Measurements from ENCODE around the gene GTPBP2.

The GTPBP2 gene

GRCh38 chr6:43575772-43576551 lies 53.1 kb downstream of the GTPBP2 start, which contains the start of the genes POLH and XPO5:
TSS of gene POLH (plus strand) at chr6:43576185. CDS start at chr6:43582320, 6,135 bp downstream.
TSS of gene XPO5 (minus strand) at chr6:43576038. CDS start at chr6:43575864, 174 bp downstream.
- peak; percentile 92 for DNase-seq

DNA sequence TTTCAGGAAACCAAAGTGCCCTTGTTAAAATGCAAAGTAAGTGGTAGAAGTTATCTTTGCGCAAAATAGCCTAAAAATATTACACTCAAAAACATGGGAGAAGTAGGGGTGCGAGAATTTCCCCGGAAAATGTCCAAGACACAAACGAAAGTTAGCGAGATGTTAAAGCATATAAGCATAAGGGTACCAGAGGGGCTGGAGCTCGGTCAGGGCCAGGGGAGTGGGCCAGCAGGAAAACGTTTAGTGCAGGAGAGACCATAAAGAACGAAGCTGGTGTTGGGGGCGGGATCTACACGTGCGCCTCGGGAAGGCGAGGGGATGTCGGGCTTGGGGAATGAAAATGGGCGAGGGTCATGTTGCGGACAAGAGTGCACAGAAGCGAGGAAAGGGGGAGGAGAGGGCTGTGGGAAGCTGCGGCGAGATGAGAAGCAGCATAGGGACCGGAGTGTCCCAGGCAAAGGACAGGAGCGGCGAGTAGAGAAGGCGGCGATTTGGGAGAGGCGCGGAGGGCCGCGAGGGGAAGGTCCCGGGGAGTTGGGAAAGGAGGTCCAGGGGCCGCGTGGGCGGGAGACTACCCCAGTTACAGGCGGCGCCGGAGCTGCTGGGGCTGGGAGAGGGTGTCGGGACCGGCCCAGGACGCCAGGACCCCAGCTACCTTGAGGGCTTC lies 53.8 kb downstream of the GTPBP2 start:
- DNase-seq: peak; percentile 23

DNA sequence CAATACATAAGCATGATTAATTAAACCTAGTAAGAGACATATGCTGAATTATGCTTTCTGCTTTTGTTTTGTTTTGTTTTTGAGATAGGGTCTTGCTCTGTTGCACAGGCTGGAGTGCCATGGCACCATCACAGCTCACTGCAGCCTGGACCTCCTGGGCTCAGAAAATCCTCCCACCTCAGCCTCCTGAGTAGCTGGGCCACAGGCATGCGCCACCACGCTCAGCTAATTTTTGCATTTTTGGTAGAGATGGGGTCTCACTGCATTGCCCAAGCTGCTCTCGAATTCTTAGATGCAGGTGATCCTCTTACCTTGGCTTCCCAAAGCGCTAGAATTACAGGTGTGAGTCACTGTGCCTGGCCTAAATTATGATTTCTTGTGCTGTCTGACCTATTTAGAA lies 57.0 kb downstream of the GTPBP2 start:
- no peak for DNase-seq

DNA sequence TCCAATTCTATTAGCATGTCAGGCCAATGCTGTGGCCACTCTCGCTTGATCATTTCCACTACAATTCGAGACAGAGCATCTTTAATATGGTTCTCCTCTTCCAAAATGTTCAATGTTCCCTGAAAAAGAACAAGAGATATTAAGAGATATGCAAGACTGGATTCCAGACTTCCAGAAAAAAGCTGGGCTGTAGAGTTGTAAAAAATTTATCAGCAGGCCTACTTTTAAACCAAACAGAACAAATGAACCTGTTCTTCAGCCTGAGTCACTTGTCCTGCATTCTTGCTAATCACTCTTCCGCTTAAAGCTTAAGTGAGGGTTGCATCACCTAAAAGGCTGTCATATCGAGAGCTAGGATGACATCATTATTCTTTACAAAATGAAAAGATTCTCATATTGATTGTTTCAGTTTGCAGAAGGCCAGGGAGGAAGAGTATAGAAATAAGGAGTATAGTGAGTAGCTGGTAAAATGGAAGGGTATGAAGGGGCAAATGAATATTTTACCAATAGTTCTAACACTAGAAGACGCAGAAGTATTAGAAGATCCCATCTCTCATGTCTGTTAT lies 58.1 kb downstream of the GTPBP2 start:
- no peak for DNase-seq

All from activated T-cell treated with anti-CD3 and anti-CD28 coated beads, Interleukin-2, amount 50 U/mL, for 1 hour (primary cell).